Skin of body (tissue), 3 donors: ENCODE measurements around the gene ANKRD23. TPM values are rescaled to one million over a fixed set of nuclear protein-coding genes. Genes with fewer than 3 reads are reported as not detected.
"Not testable (repeated sequence)": the region's sequence is repeated elsewhere in the genome, so short reads cannot be mapped to it uniquely, and the experiment has no call there.

Source experiments
- DNase-seq: peaks from one replicate; lab custom pipeline; 2025; lab: John Stamatoyannopoulos, UW
- small RNA-seq: library from RNA; depleted of rRNA; stranded (forward); fragments of <200 nt; gene quantifications from one replicate; pipeline ENCODE3, GENCODE V24; 2014; ENCODE audit warnings: low replicate concordance
- total RNA-seq: library from RNA; depleted of rRNA; stranded (reverse); fragments of >200 nt; gene quantifications from one replicate; pipeline ENCODE4 v1.2.3, GENCODE V29; 2014

Gene ANKRD23
- total RNA-seq, 1 donor from 2014 or later, result 7.2 TPM

DNA sequence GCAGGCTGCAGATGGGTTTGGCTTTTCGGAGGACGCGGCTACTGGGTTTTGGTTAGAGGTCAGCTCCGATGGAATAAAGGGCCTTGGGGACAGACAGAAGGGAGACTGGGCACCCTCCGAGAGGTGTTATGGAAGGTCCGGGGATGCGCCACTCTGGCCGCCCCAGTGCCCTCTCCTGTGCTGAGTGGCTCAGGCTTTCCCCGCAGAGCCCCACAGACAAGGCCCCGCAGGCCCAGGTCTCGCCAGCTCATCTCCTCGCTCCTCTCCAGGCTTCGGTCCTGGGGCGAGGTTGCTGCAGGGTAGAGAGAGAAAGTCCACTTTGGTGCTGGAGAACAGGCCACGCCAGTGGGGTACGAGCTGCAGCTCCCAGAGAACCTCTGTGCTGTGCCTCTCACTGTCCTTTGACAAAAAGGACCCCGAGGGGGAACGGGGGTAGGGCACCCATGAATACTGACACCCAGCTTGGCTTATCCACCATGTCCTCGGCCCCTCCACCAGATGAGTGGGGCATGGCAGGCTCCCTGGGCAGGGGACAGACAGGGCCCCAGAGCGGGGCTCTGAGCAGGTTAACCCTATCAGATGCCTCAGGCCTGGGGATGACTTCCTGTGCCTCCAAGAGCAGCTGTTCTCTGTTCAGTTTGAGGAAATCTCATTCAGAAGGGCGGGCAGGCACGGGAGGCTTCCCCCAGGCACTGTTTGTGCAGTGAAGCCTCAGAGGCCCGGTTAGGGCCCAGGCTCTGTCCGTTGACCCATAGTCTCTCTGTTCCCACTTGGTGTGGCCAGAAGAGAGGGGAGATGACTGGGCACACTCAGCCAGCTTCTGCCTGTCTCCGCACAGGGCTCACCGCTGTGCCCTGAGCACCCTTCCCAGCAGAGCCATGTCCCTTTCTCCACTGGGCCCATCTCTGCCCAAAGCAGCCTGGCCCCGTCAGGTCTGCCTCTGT lies 43.5 kb downstream of the ANKRD23 start:
- no peak for DNase-seq

DNA sequence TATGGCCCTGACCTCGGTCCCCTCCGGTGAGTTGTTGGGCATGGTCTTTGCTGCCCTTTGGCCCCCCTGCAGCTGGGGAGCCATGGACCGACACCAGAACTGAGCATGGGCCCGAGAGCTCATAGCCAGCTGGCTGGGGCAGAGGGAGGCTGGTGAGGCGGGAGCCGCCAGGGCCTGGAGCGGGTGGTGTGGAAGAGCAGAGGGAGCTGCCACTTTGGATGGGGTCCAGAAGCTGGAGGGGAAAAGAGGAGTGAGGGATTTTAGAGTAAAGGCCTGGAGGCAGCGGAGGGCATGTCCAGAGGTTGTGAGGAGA lies 44.2 kb downstream of the ANKRD23 start:
- DNase-seq, result no peak

DNA sequence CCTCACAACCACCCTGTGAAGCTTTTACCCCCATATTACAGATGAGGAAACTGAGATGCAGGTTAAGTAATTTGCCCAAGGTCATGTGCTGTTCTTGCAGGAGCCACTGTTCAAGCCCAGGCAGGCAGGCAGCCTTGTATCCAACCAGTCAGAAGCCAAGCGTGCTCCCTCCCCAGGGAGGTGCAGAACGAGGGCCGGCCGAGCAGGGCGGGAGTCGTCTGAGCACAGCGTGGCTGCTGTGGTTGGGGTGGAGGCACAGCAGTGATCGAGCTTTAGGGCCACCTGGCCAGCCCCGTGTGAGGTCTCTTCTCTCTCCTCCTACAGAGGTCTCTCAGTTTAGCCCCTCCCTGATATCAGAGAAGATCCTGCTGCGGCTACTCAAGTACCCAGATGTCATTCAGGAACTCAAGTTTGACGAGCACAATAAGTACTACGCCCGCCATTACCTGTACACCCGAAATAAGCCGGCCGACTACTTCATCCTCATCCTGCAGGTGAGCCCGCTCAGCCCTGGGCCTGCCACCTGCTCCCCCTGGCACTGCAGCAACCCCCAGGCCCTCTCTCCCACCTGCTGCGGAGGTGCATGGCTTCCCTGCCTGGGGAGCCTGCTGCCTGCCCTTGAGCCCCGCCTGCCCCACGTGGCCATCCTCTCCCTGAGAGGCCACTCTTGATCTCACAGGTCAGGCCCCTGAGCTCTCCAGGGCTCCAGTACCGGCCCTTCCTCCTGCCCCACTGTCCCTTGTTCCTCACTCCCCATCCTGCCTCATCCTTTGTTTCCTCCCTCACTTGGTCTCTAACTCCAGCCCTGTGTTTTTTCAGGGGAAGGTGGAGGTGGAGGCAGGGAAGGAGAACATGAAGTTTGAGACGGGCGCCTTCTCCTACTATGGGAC lies 44.8 kb downstream of the ANKRD23 start:
- DNase-seq, result no peak

DNA sequence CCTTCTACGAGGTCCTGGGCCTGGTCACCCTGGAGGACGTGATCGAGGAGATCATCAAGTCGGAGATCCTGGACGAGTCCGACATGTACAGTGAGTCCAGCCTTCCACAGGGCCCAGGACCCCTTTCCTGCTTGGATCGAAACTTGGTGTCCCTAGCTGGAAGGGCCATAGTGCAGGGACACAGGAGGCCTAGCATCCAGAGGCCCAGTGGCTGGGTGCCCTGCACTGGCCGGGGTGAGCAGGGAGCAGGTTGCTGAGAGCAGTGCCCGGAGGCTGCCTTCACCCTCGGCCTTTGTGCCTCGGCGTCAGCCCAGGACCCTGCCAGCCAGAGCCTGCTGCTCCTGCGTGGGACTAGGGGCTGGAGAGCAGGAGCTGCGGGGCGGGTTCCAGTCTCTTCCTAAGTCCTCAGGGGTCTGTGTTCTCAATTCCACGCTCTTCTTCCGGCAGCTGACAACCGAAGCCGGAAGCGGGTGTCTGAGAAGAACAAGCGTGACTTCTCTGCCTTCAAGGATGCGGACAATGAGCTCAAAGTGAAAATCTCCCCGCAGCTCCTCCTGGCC lies 46.7 kb downstream of the ANKRD23 start:
- DNase-seq, result no peak

DNA sequence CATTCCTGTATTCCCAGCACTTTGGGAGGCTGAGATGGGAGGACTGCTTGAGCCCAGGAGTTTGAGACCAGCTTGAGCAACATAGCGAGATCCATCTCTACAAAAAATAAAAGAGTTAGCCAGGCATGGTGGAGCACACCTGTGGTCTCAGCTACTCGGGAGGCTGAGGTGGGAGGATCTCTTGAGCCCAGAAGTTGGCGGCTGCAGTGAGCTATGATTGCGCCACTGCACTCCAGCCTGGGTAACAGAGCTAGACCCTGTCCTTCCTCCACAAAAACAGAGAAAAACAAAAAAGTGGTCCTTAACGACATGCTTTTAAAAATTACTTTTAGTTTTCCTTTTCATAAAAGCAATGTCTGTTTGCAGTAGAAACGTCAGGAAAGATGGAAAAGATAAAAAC lies 47.3 kb downstream of the ANKRD23 start:
- not testable (repeated sequence) for DNase-seq

DNA sequence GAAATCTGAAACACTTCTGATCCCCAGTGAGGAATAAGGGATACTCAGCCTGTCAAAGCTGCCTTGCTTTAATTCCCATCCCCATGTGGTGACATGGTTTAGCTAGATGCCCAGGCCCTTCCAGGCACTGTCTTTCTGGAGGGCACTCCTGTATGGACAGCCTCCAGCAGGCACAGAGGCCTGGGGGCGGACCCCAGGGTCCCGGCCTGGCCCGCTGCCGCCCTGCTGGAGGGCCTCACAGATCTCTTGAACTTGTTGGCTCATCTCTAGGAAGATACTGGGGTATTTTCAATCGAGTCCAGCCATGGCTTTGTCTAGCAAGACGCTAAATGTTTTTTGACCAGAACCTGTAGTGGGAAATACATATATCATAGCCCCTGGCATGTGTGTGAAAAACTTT lies 48.7 kb downstream of the ANKRD23 start:
- DNase-seq, result no peak

DNA sequence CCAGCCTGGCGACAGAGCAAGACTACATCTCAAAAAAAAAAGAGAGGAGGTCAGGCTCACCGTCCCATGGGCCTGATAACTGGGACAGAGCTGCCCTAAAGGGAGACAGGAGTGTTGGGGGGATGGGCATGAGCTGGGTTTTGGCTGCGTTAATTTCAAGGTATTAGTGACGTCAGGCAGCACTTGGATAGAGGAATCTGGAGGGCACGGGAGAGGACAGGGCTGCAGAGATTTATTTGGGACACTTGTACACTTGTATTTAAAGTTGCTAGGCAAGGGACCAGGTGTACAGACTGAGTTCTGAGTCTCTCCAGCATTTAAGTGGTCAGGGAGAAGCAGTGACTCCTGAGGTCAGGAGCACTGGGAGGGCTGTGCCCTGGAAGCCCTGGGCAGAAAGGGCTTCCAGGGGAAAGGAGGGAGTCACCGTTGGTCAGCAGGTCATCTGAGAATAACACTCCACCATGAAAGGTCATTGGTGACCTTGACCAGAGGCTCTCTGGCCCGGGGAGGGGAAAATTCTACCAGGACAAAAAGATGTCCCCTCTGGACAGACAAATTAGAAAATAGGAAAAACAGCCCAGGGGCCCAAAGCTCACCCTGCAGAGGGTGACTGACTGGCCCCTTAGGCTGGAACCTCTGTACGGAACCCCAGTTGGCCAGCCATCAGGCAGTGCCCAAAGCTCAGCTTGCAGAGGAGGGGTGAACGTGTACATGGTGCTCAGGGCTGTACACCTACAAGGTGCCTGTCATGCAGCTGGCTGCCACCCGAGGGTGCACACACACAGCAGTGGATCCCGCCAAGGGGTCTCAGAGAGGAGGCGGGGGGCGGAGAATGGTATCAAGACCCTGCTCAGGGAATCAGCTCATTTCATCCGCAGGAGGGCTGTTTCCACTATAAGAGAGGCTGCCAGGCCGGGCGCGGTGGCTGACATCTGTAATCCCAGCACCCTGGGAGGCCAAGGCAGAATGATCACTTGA lies 50.8 kb downstream of the ANKRD23 start:
- no peak for DNase-seq

DNA sequence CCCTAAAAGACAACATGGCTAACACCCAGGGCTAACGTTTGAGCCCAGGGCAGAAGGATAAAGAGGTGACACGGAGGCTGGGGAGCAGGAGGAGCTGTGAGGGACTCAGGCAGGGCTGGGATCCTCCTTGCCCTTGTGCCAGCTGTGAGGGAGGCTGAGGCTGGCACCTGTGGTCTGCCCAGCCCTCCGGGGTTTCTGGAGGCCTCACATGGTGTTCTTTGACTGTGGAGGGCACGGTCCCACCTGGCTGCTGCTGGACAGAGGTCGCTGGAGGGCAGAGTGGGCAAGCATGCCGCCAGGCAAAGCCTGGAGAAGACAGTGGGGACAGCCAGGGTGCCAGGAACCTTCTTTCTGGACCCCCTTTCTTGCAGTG lies 54.6 kb downstream of the ANKRD23 start:
- no peak for DNase-seq

DNA sequence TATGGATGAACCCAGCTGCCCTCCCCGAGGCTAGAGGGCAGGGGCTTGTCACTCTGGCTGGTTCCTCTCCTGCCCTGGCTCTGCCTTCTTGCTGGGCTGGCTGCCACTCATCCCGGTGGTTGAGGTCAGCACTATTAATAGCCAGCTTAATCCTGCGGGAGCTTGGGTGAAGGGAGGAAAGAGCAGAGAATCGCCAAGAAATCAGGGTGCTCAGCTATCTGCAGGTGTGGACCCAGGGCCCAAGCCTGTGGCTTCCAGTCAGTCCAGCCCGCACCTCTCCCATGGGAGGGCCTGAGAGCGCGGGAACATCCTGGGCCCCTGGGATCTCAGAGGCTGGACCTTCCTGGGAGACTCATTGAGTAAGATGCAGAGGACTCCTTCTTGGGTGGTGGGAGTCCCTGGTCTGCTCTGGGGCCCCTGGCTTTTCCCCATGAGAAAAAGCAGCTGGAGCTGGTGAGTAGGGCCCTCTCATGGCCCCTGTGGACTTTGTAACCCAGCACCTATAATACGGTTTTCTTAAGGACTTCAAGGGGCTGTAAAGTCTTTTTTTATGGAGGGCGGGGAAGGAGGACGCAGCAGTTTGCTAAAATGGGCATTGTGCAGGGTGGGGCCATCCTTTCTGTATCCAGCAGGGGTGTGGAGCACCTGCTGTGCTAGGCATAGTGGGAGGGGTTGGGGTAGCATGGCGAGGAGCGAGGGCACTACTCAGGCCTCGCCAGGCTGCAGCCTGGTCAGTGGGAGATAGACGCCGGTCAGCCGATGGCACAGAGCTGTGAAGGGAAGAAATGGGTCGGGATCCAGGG lies 55.2 kb downstream of the ANKRD23 start:
- peak; percentile 7 for DNase-seq

Small RNA genes lying within 50 kb of the gene (small RNA-seq; reads per million reads assigned to genes)
- gene MIR3127, result not detected

Other genes with a start within 250 kb of the ANKRD23 start
- 26.0 TPM for gene KANSL3, start 205.7 kb downstream of the ANKRD23 start, total RNA-seq
- 0.10 TPM for gene FER1L5, start 201.3 kb downstream of the ANKRD23 start, total RNA-seq
- 24.6 TPM for gene LMAN2L, start 104.0 kb downstream of the ANKRD23 start, total RNA-seq
- gene CNNM4, start 83.1 kb downstream of the ANKRD23 start, total RNA-seq, result 4.9 TPM
- 6.3 TPM for gene CNNM3, start 27.8 kb downstream of the ANKRD23 start, total RNA-seq
- gene ANKRD39, start 14.0 kb upstream of the ANKRD23 start, total RNA-seq, result 4.4 TPM
- 24.3 TPM for gene SEMA4C, start 26.1 kb upstream of the ANKRD23 start, total RNA-seq
- 0.79 TPM for gene FAM178B, start 142.6 kb upstream of the ANKRD23 start, total RNA-seq